GM23338 (cell line): ENCODE results near the gene CADPS. TPM values are rescaled to one million over a fixed set of nuclear protein-coding genes. Genes with fewer than 3 reads are reported as not detected.

Experiments
- ATAC-seq: fragments of 200-7000 bp; cut with Tn5 transposase; 3 replicates; pipeline ENCODE4 v1.9.1; 2020
- DNase-seq: peaks from one replicate; pipeline ENCODE4 v3.0.0-alpha.2; 2015; ENCODE audit warnings: low spot score
- H2AFZ ChIP-seq: fragments of 200-600 bp; sonication (generic); 2 replicates; pipeline ENCODE4 v1.8.0; 2016; ENCODE audit warnings: antibody characterized with exemption, mild to moderate bottlenecking, moderate library complexity
- H3F3A ChIP-seq: fragments of 200-600 bp; sonication (generic); replicated peaks from 2 replicates; pipeline ENCODE4 v1.8.0; 2017; ENCODE audit warnings: antibody characterized with exemption, mixed run types, low read depth
- H3K27ac ChIP-seq: fragments of 200-600 bp; sonication (generic); 2 replicates; pipeline ENCODE4 v1.6.1; 2016; ENCODE audit warnings: low read depth
- H3K27me3 ChIP-seq: fragments of 200-600 bp; sonication (generic); 2 replicates; pipeline ENCODE4 v1.8.0; 2016; ENCODE audit warnings: mild to moderate bottlenecking, mixed run types, moderate library complexity; ENCODE audit not compliant: insufficient read depth
- H3K36me3 ChIP-seq: fragments of 200-600 bp; sonication (generic); 2 replicates; pipeline ENCODE4 v1.8.0; 2016; ENCODE audit warnings: mild to moderate bottlenecking; ENCODE audit not compliant: insufficient read depth
- H3K4me1 ChIP-seq: fragments of 200-600 bp; sonication (generic); 2 replicates; pipeline ENCODE4 v1.8.0; 2016; ENCODE audit warnings: mild to moderate bottlenecking, moderate library complexity; ENCODE audit not compliant: insufficient read depth
- H3K4me2 ChIP-seq: fragments of 200-600 bp; sonication (generic); 2 replicates; pipeline ENCODE4 v1.7.1; 2017; ENCODE audit warnings: mixed run types
- H3K4me3 ChIP-seq: fragments of 200-600 bp; sonication (generic); 2 replicates; pipeline ENCODE4 v1.6.1; 2016; ENCODE audit warnings: mixed run types
- H3K79me2 ChIP-seq: fragments of 200-600 bp; sonication (generic); replicated peaks from 2 replicates; pipeline ENCODE4 v1.8.0; 2017; ENCODE audit warnings: mild to moderate bottlenecking; ENCODE audit not compliant: insufficient read depth
- H3K9me2 ChIP-seq: fragments of 200-600 bp; sonication (generic); 2 replicates; pipeline ENCODE4 v1.8.0; 2017; ENCODE audit not compliant: insufficient read depth
- H4K20me1 ChIP-seq: fragments of 200-600 bp; sonication (generic); replicated peaks from 2 replicates; pipeline ENCODE4 v1.8.0; 2017; ENCODE audit warnings: mild to moderate bottlenecking; ENCODE audit not compliant: insufficient read depth
- H3K27ac Mint-ChIP-seq: 2 replicates; pipeline ENCODE4 v1.8.0; 2020; ENCODE audit warnings: inconsistent platforms, mild to moderate bottlenecking, moderate library complexity, mixed read lengths
- H3K27me3 Mint-ChIP-seq: 3 replicates; pipeline ENCODE4 v1.8.0; 2022; ENCODE audit warnings: low read depth, mild to moderate bottlenecking, moderate library complexity, mixed read lengths, inconsistent platforms; ENCODE audit not compliant: insufficient read depth, poor library complexity
- H3K36me3 Mint-ChIP-seq: 3 replicates; pipeline ENCODE4 v1.8.0; 2021; ENCODE audit warnings: low read depth, mild to moderate bottlenecking, inconsistent platforms, moderate library complexity, mixed read lengths
- H3K4me1 Mint-ChIP-seq: 3 replicates; pipeline ENCODE4 v1.8.0; 2020; ENCODE audit warnings: mild to moderate bottlenecking, inconsistent platforms, mixed read lengths
- H3K4me3 Mint-ChIP-seq: 3 replicates; pipeline ENCODE4 v1.8.0; 2021; ENCODE audit warnings: moderate library complexity, mild to moderate bottlenecking, inconsistent platforms, mixed read lengths
- H3K9me3 Mint-ChIP-seq: 3 replicates; pipeline ENCODE4 v1.8.0; 2020; ENCODE audit warnings: moderate library complexity, mild to moderate bottlenecking, inconsistent platforms, mixed read lengths
- EZH2 ChIP-seq: fragments of 200-600 bp; sonication (generic); IDR thresholded peaks from one replicate; pipeline ENCODE4 v1.8.0; 2017; ENCODE audit warnings: antibody characterized with exemption, mild to moderate bottlenecking, low read depth; ENCODE audit not compliant: unreplicated experiment
- EZH2phosphoT487 ChIP-seq: fragments of 200-600 bp; sonication (generic); IDR thresholded peaks from one replicate; pipeline ENCODE4 v1.8.1; 2018; ENCODE audit warnings: antibody characterized with exemption; ENCODE audit not compliant: unreplicated experiment
- JUNB ChIP-seq: IDR thresholded peaks from one replicate; pipeline ENCODE4 v1.6.1; 2016; ENCODE audit warnings: antibody characterized with exemption; ENCODE audit not compliant: unreplicated experiment
- POLR2AphosphoS5 ChIP-seq: IDR thresholded peaks from 2 replicates; pipeline ENCODE4 v1.6.1; 2016; ENCODE audit warnings: antibody characterized with exemption, low read depth
- REST ChIP-seq: IDR thresholded peaks from one replicate; pipeline ENCODE4 v1.6.1; 2018; ENCODE audit warnings: antibody characterized with exemption; ENCODE audit not compliant: unreplicated experiment
- STAT1 ChIP-seq: IDR thresholded peaks from one replicate; pipeline ENCODE4 v1.6.1; 2016; ENCODE audit warnings: antibody characterized with exemption; ENCODE audit not compliant: unreplicated experiment
- ZNF331 ChIP-seq: fragments of 250-450 bp; sonication (Bioruptor Pico); IDR thresholded peaks from 2 replicates; pipeline ENCODE4 v1.5.0; 2020; ENCODE audit warnings: low read depth, mild to moderate bottlenecking, moderate library complexity
- polyA plus RNA-seq: library from polyadenylated mRNA; unstranded; fragments of >200 nt; fragmentation: Nextera tagmentation; extraction: Ambion mirVana; gene quantifications from 2 replicates; pipeline ENCODE4 v1.2.1, GENCODE V29; 2016
- total RNA-seq: library from RNA; depleted of rRNA; stranded (reverse); fragments of >200 nt; shearing (Covaris generic); gene quantifications from 2 replicates; pipeline ENCODE4 v1.2.3, GENCODE V29; 2014

The CADPS gene
- total and polyA plus RNA-seq, 2 experiments from 2014 or later, result 14.7 to 22.0 TPM

GRCh38 chr3:62824965-62825592 lies 50.1 kb downstream of the CADPS start:
- no peaks in the 10 kb centered on the region for H3K79me2 ChIP-seq
- H3K27me3 ChIP-seq, result no peaks in the 10 kb centered on the region
- Mint-ChIP-seq H3K4me3 (no peak overlapping the region), H3K27ac (no peak overlapping the region), H3K9me3 (no peaks in the 10 kb centered on the region), H3K27me3 (peaks cover 4% of the 10 kb centered on the region), H3K4me1 (peaks cover 6% of the 10 kb centered on the region; the same call in 2 of the 3 replicates), H3K36me3 (no peaks in the 10 kb centered on the region)
- H3K4me3 ChIP-seq, result no peak overlapping the region
- no peaks in the 10 kb centered on the region for H3K36me3 ChIP-seq
- H3F3A ChIP-seq, result no peaks in the 10 kb centered on the region
- no peaks in the 10 kb centered on the region for H3K4me1 ChIP-seq
- no peak for DNase-seq
- no peaks in the 10 kb centered on the region for H4K20me1 ChIP-seq
- no peak overlapping the region for H3K4me2 ChIP-seq
- TF ChIP-seq JUNB, result no peak
- no peak for ATAC-seq
- no peak overlapping the region for H3K27ac ChIP-seq
- no peaks in the 10 kb centered on the region; the same call in 1 of the 2 replicates for H3K9me2 ChIP-seq
- no peak overlapping the region for H2AFZ ChIP-seq

- Histone ChIP-seq H3F3A (no peaks in the 10 kb centered on the region), H3K27me3 (no peaks in the 10 kb centered on the region), H3K9me2 (no peaks in the 10 kb centered on the region; the same call in 1 of the 2 replicates), H3K4me3 (no peak overlapping the region), H3K4me1 (no peaks in the 10 kb centered on the region), H3K36me3 (no peaks in the 10 kb centered on the region), H4K20me1 (no peaks in the 10 kb centered on the region), H3K27ac (no peak overlapping the region), H2AFZ (no peak overlapping the region), H3K4me2 (no peak overlapping the region), H3K79me2 (no peaks in the 10 kb centered on the region)
- no peaks in the 10 kb centered on the region for H3K36me3 Mint-ChIP-seq
- TF ChIP-seq REST, result no peak
- TF ChIP-seq ZNF331 (CRISPR knock-in tag), result no peak
- H3K9me3 Mint-ChIP-seq, result no peaks in the 10 kb centered on the region
- DNase-seq, result no peak
- no peak overlapping the region for H3K4me3 Mint-ChIP-seq
- no peak overlapping the region for H3K27ac Mint-ChIP-seq
- H3K4me1 Mint-ChIP-seq, result peaks cover 6% of the 10 kb centered on the region; the same call in 2 of the 3 replicates
- no peak for ATAC-seq
- H3K27me3 Mint-ChIP-seq, result peaks cover 7% of the 10 kb centered on the region
These were observed 51.7 kb downstream of the CADPS start for GRCh38 chr3:62823461-62824050.

GRCh38 chr3:62822905-62823304 lies 52.3 kb downstream of the CADPS start:
- no peak overlapping the region for H3K4me3 Mint-ChIP-seq
- H3K4me2 ChIP-seq, result no peak overlapping the region
- H3K79me2 ChIP-seq, result no peaks in the 10 kb centered on the region
- H3K27ac ChIP-seq, result no peak overlapping the region
- H3K36me3 Mint-ChIP-seq, result no peaks in the 10 kb centered on the region
- no peak overlapping the region for H2AFZ ChIP-seq
- no peaks in the 10 kb centered on the region for H3F3A ChIP-seq
- H3K27ac Mint-ChIP-seq, result no peak overlapping the region
- H3K4me1 ChIP-seq, result no peaks in the 10 kb centered on the region
- H3K4me1 Mint-ChIP-seq, result peaks cover 10% of the 10 kb centered on the region
- no peak for ATAC-seq
- no peaks in the 10 kb centered on the region for H3K36me3 ChIP-seq
- H3K4me3 ChIP-seq, result no peak overlapping the region
- peaks cover 7% of the 10 kb centered on the region for H3K27me3 Mint-ChIP-seq
- H3K9me3 Mint-ChIP-seq, result no peaks in the 10 kb centered on the region
- DNase-seq, result no peak
- no peaks in the 10 kb centered on the region for H4K20me1 ChIP-seq
- no peaks in the 10 kb centered on the region for H3K27me3 ChIP-seq
- no peaks in the 10 kb centered on the region; the same call in 1 of the 2 replicates for H3K9me2 ChIP-seq
- TF ChIP-seq POLR2AphosphoS5 (no peak), EZH2 (no peak), ZNF331 (CRISPR knock-in tag) (no peak), EZH2phosphoT487 (no peak), STAT1 (no peak)
